Parathyroid adenoma (tissue), 2 donors: ENCODE results near the gene SLC16A6.
"Not testable (repeated sequence)": the region's sequence is repeated elsewhere in the genome, so short reads cannot be mapped to it uniquely, and the experiment has no call there.

ENCODE experiments used
- H2AFZ ChIP-seq: fragments of 300-600 bp; sonication (generic); one replicate; pipeline ENCODE4 v1.7.0; 2017; ENCODE audit warnings: antibody characterized with exemption, mild to moderate bottlenecking
- H3K27ac ChIP-seq: fragments of 300-600 bp; sonication (generic); one replicate; pipeline ENCODE4 v1.7.0; 2017
- H3K27me3 ChIP-seq: fragments of 300-600 bp; sonication (generic); one replicate; pipeline ENCODE4 v1.7.0; 2017; ENCODE audit warnings: low read length; ENCODE audit not compliant: control insufficient read depth, insufficient read depth
- H3K36me3 ChIP-seq: fragments of 300-600 bp; sonication (generic); one replicate; pipeline ENCODE4 v1.7.0; 2017; ENCODE audit warnings: low read length; ENCODE audit not compliant: control insufficient read depth, insufficient read depth
- H3K4me1 ChIP-seq: fragments of 300-600 bp; sonication (generic); one replicate; pipeline ENCODE4 v1.7.0; 2017; ENCODE audit warnings: control low read depth
- H3K4me2 ChIP-seq: fragments of 300-600 bp; sonication (generic); one replicate; pipeline ENCODE4 v1.7.0; 2017; ENCODE audit warnings: low read length
- H3K4me3 ChIP-seq: fragments of 300-600 bp; sonication (generic); one replicate; pipeline ENCODE4 v1.7.0; 2017; ENCODE audit warnings: low read depth, low read length
- H3K79me2 ChIP-seq: fragments of 300-600 bp; sonication (generic); one replicate; pipeline ENCODE4 v1.7.0; 2017; ENCODE audit warnings: control low read depth
- H3K9ac ChIP-seq: fragments of 300-600 bp; sonication (generic); one replicate; pipeline ENCODE4 v1.7.0; 2017; ENCODE audit warnings: mild to moderate bottlenecking
- H3K9me3 ChIP-seq: fragments of 300-600 bp; sonication (generic); one replicate; pipeline ENCODE4 v1.7.0; 2017; ENCODE audit warnings: low read length; ENCODE audit not compliant: control insufficient read depth
- TF ChIP-seq, protein P1 (sequence below): fragments of 300-600 bp; sonication (generic); IDR thresholded peaks from one replicate; pipeline ENCODE4 v1.7.0; 2017; ENCODE audit warnings: antibody characterized with exemption, mild to moderate bottlenecking
- donor health status: primary hyperparathyroidism.

Gene SLC16A6

DNA sequence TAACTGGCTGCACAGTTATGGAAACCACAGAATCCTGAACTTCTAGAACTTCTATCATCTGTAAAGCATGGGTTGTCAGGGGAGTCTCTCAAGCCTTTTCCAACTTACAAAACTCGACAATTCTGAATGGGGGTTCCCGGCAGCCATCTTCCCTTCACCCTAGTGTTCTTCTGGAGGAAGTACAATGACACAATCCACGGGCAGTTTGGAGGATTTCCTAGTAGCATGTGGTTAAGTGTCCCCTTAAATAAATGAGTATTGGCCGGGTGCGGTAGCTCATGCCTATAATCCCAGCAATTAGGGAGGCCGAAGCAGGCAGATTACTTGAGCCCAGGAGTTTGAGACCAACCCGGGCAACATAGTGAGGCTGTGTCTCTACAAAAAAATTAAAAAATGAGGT lies 2.1 kb downstream of the SLC16A6 start:
- H3K27me3 ChIP-seq, result no peaks in the 10 kb centered on the region
- H3K36me3 ChIP-seq, result no peaks in the 10 kb centered on the region
- TF ChIP-seq, protein P1, sequence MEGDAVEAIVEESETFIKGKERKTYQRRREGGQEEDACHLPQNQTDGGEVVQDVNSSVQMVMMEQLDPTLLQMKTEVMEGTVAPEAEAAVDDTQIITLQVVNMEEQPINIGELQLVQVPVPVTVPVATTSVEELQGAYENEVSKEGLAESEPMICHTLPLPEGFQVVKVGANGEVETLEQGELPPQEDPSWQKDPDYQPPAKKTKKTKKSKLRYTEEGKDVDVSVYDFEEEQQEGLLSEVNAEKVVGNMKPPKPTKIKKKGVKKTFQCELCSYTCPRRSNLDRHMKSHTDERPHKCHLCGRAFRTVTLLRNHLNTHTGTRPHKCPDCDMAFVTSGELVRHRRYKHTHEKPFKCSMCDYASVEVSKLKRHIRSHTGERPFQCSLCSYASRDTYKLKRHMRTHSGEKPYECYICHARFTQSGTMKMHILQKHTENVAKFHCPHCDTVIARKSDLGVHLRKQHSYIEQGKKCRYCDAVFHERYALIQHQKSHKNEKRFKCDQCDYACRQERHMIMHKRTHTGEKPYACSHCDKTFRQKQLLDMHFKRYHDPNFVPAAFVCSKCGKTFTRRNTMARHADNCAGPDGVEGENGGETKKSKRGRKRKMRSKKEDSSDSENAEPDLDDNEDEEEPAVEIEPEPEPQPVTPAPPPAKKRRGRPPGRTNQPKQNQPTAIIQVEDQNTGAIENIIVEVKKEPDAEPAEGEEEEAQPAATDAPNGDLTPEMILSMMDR, result no peak
- H2AFZ ChIP-seq, result no peak overlapping the region
- H3K27ac ChIP-seq, result no peak overlapping the region
- no peaks in the 10 kb centered on the region for H3K79me2 ChIP-seq
- H3K4me2 ChIP-seq, result no peak overlapping the region
- H3K4me1 ChIP-seq, result peaks cover 4% of the 10 kb centered on the region
- H3K9ac ChIP-seq, result no peak overlapping the region
- no peaks in the 10 kb centered on the region for H3K9me3 ChIP-seq
- H3K4me3 ChIP-seq, result no peak overlapping the region

DNA sequence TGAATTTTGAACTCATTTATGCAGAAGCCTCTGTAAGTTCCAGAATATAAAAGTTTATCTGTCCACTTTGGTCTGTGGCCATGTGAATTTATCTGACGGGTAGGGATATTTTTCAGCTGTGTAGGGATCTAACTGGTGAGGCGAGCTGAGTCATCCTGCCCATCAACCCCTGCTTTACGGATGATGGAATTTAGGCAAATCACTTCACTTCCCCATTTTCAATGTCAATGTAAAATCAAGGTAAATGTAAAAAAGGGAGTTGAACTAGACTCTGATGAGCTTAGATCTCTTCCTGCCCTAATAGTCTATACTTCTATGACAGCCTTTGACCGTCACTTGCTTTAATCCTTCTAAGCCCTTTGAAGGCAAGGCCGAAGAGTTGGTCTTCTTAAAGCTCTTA lies 2.6 kb downstream of the SLC16A6 start:
- Histone ChIP-seq H3K79me2 (no peaks in the 10 kb centered on the region), H3K27ac (no peak overlapping the region), H3K36me3 (no peaks in the 10 kb centered on the region), H3K9me3 (no peaks in the 10 kb centered on the region), H3K4me3 (no peak overlapping the region), H2AFZ (no peak overlapping the region), H3K4me2 (no peak overlapping the region), H3K9ac (no peak overlapping the region), H3K4me1 (peaks cover 4% of the 10 kb centered on the region), H3K27me3 (no peaks in the 10 kb centered on the region)
- TF ChIP-seq, protein P1, result no peak

DNA sequence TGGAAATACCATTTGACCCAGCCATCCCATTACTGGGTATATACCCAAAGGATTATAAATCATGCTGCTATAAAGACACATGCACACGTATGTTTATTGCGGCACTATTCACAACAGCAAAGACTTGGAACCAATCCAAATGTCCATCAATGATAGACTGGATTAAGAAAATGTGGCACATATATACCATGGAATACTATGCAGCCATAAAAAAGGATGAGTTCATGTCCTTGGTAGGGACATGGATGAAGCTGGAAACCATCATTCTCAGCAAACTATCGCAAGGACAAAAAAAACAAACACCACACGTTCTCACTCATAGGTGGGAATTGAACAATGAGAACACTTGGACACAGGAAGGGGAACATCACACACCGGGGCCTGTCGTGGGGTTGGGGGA lies 9.0 kb downstream of the SLC16A6 start:
- not testable (repeated sequence) for H2AFZ ChIP-seq, H3K9ac ChIP-seq, H3K36me3 ChIP-seq, H3K27ac ChIP-seq, H3K4me2 ChIP-seq, H3K9me3 ChIP-seq, H3K4me3 ChIP-seq, H3K79me2 ChIP-seq, H3K4me1 ChIP-seq, H3K27me3 ChIP-seq

DNA sequence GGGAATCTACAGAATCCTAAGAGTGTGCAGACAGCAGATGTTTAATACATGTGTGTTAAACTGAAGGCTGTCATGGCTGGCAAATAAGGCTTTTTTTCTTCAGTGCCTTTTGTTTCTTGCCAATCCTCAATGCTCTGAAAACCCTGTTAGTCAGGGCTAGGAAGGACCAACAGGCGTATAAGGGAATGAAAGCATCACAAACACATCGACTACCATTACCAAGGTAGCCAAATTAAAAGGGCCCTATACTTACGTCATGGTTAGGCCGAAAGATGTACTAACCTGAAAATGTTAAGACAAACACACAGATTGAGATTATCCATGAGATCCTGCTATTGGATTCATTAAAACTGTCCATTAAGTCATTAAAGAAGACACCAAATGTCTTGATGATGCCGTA lies 13.1 kb downstream of the SLC16A6 start:
- Histone ChIP-seq H3K4me1 (no peaks in the 10 kb centered on the region), H2AFZ (no peak overlapping the region), H3K79me2 (no peaks in the 10 kb centered on the region), H3K9ac (no peak overlapping the region), H3K27me3 (no peaks in the 10 kb centered on the region), H3K9me3 (no peaks in the 10 kb centered on the region), H3K4me3 (no peak overlapping the region), H3K36me3 (no peaks in the 10 kb centered on the region), H3K27ac (no peak overlapping the region), H3K4me2 (no peak overlapping the region)
- TF ChIP-seq, protein P1, result no peak

DNA sequence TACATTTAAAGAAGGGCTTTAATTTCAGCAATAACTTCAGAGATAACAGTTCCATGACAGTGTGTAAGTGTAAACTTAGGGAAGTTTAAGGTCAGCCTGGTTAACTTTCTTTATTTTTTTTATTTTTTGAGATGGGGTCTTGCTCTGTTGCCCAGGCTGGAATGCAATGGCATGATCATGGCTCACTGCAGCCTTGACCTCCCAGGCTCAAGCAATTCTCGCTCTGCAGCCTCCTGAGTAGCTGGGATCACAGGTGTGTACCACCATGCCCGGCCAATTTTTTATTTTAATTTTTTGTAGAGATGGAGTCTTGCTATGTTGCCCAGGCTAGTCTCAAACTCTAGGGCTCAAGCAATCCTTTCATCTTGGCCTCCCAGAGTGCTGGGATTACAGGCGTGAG lies 14.6 kb downstream of the SLC16A6 start:
- H3K4me1 ChIP-seq, H3K27me3 ChIP-seq, H3K9ac ChIP-seq, H3K36me3 ChIP-seq, H2AFZ ChIP-seq, H3K27ac ChIP-seq, H3K9me3 ChIP-seq, H3K4me3 ChIP-seq, H3K79me2 ChIP-seq, H3K4me2 ChIP-seq: not testable (repeated sequence)

DNA sequence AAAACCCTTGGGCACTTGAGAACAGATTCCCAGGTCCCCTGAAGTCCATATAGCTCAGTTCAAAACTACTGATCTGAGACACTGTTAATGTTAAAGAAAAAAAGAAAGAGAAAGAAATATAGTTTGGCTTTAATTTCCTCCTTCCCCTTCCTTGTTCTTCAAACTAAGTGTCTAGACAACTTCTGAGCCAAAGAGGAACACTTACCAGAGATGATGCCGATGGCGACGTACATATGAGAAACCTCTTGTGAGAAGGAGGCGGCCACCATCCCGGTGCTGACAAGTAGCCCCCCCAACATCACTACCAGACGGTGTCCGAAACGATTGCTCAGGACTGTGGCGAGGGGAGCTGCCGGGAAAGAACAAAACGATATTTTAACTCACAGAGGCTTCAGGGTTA lies 17.2 kb downstream of the SLC16A6 start:
- Histone ChIP-seq H3K4me3 (no peak overlapping the region), H3K4me1 (no peaks in the 10 kb centered on the region), H3K79me2 (no peaks in the 10 kb centered on the region), H3K4me2 (no peak overlapping the region), H3K36me3 (no peaks in the 10 kb centered on the region), H3K27me3 (no peaks in the 10 kb centered on the region), H3K9me3 (no peaks in the 10 kb centered on the region), H3K27ac (no peak overlapping the region), H3K9ac (no peak overlapping the region), H2AFZ (no peak overlapping the region)
- TF ChIP-seq, protein P1, result no peak

DNA sequence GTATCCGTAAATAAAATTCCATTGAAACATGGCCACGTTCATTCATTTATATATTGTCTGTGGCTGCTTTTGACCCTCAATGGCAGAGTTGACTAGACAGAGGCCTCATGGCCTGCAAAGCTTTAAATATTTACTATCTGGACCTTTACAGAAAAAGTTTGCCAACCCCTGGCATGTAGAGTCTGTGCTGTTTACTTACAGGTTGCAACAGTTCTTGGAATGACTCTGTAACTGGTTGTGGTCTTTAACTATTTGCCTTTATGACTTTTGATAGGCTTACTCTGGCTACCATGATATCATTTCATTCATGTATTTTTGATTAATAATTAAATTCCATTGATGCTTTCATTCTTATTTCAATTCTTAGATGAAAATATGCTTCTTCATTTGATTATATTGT lies 25.1 kb downstream of the SLC16A6 start:
- not testable (repeated sequence) for H3K27ac ChIP-seq, H3K4me1 ChIP-seq, H3K9ac ChIP-seq, H3K9me3 ChIP-seq, H3K27me3 ChIP-seq, H3K4me2 ChIP-seq, H2AFZ ChIP-seq, H3K4me3 ChIP-seq, H3K79me2 ChIP-seq, H3K36me3 ChIP-seq
